RWPE2 (cell line): Measurements from ENCODE around the gene LDLRAD4.

Source experiments
- ATAC-seq: fragments of 200-7000 bp; cut with Tn5 transposase; 3 replicates; pipeline ENCODE4 v1.9.1; 2021; ENCODE audit warnings: low read depth
- DNase-seq: peaks from one replicate; pipeline ENCODE4 v3.0.0-alpha.2; 2020; ENCODE audit warnings: low spot score
- H3K27ac ChIP-seq: fragments of 450-650 bp; 2 replicates; pipeline ENCODE4 v1.5.1; 2017; ENCODE audit warnings: mild to moderate bottlenecking; ENCODE audit not compliant: poor library complexity, severe bottlenecking
- H3K27me3 ChIP-seq: fragments of 250-450 bp; sonication (Bioruptor Pico); 2 replicates; pipeline ENCODE4 v1.5.1; 2021; ENCODE audit warnings: mild to moderate bottlenecking, moderate library complexity; ENCODE audit not compliant: insufficient read depth, poor library complexity, severe bottlenecking
- H3K36me3 ChIP-seq: fragments of 250-450 bp; sonication (Bioruptor Pico); 2 replicates; pipeline ENCODE4 v1.5.1; 2020; ENCODE audit warnings: low read depth, mild to moderate bottlenecking, moderate library complexity
- H3K4me1 ChIP-seq: fragments of 250-450 bp; sonication (Bioruptor Pico); 2 replicates; pipeline ENCODE4 v1.5.1; 2021; ENCODE audit warnings: mild to moderate bottlenecking, moderate library complexity; ENCODE audit not compliant: insufficient read depth, poor library complexity, severe bottlenecking
- H3K4me3 ChIP-seq: fragments of 250-450 bp; sonication (Bioruptor Pico); 2 replicates; pipeline ENCODE4 v1.5.1; 2021; ENCODE audit warnings: mild to moderate bottlenecking, moderate library complexity; ENCODE audit not compliant: severe bottlenecking
- H3K9me3 ChIP-seq: fragments of 250-450 bp; sonication (Bioruptor Pico); 2 replicates; pipeline ENCODE4 v1.5.1; 2021; ENCODE audit warnings: mild to moderate bottlenecking, moderate library complexity; ENCODE audit not compliant: severe bottlenecking
- CTCF ChIP-seq: fragments of 450-650 bp; IDR thresholded peaks from one replicate; pipeline ENCODE4 v1.5.1; 2017; ENCODE audit warnings: mild to moderate bottlenecking, moderate library complexity; ENCODE audit not compliant: poor library complexity, severe bottlenecking

LDLRAD4 gene

GRCh38 chr18:13451213-13451540 is 232.6 kb downstream of the LDLRAD4 start:
- Histone ChIP-seq H3K27ac (no peak overlapping the region), H3K36me3 (no peaks in the 10 kb centered on the region), H3K9me3 (no peaks in the 10 kb centered on the region), H3K27me3 (no peaks in the 10 kb centered on the region), H3K4me3 (no peak overlapping the region), H3K4me1 (peaks cover 4% of the 10 kb centered on the region)
- no peak for TF ChIP-seq CTCF
- ATAC-seq (no peak), DNase-seq (no peak)

GRCh38 chr18:13451661-13452387 is 233.3 kb downstream of the LDLRAD4 start:
- H3K4me1 ChIP-seq = peaks cover 4% of the 10 kb centered on the region
- no peak overlapping the region for H3K4me3 ChIP-seq
- no peak overlapping the region for H3K27ac ChIP-seq
- DNase-seq = no peak
- no peaks in the 10 kb centered on the region for H3K9me3 ChIP-seq
- no peaks in the 10 kb centered on the region for H3K36me3 ChIP-seq
- ATAC-seq = no peak
- no peaks in the 10 kb centered on the region for H3K27me3 ChIP-seq
- TF ChIP-seq CTCF = no peak

- Histone ChIP-seq H3K4me1 (peaks cover 4% of the 10 kb centered on the region), H3K36me3 (no peaks in the 10 kb centered on the region), H3K4me3 (no peak overlapping the region), H3K27ac (no peak overlapping the region), H3K9me3 (no peaks in the 10 kb centered on the region), H3K27me3 (no peaks in the 10 kb centered on the region)
- DNase-seq = no peak
- no peak for TF ChIP-seq CTCF
- ATAC-seq = peak; percentile 64; the same call in 2 of the 3 replicates
Measured at GRCh38 chr18:13452388-13452811, 233.8 kb downstream of the LDLRAD4 start.

GRCh38 chr18:13452871-13453680 is 234.5 kb downstream of the LDLRAD4 start:
- no peak for ATAC-seq
- H3K4me1 ChIP-seq = peaks cover under 1% of the 10 kb centered on the region
- no peak for TF ChIP-seq CTCF

GRCh38 chr18:13453714-13454113 is 235.2 kb downstream of the LDLRAD4 start:
- DNase-seq (no peak), ATAC-seq (no peak)
- Histone ChIP-seq H3K9me3 (no peaks in the 10 kb centered on the region), H3K36me3 (no peaks in the 10 kb centered on the region), H3K27me3 (no peaks in the 10 kb centered on the region), H3K4me1 (no peaks in the 10 kb centered on the region), H3K27ac (no peak overlapping the region), H3K4me3 (no peak overlapping the region)
- no peak for TF ChIP-seq CTCF

More at GRCh38 chr18:13452871-13453680, 234.5 kb downstream of the LDLRAD4 start:
- H3K27ac ChIP-seq = no peak overlapping the region
- H3K27me3 ChIP-seq = no peaks in the 10 kb centered on the region
- H3K4me3 ChIP-seq = no peak overlapping the region
- no peaks in the 10 kb centered on the region for H3K9me3 ChIP-seq
- no peaks in the 10 kb centered on the region for H3K36me3 ChIP-seq
- DNase-seq = no peak
